ENCODE results near the gene MAPKAPK2. TPM values are rescaled to one million over a fixed set of nuclear protein-coding genes. Genes with fewer than 3 reads are reported as not detected.

MAPKAPK2 gene
- total RNA-seq (2022; extraction: Qiagen RNA extraction; ENCODE audit: low read depth): 65.2 to 74.1 TPM (median 69.4 TPM) in 5 replicates

DNA sequence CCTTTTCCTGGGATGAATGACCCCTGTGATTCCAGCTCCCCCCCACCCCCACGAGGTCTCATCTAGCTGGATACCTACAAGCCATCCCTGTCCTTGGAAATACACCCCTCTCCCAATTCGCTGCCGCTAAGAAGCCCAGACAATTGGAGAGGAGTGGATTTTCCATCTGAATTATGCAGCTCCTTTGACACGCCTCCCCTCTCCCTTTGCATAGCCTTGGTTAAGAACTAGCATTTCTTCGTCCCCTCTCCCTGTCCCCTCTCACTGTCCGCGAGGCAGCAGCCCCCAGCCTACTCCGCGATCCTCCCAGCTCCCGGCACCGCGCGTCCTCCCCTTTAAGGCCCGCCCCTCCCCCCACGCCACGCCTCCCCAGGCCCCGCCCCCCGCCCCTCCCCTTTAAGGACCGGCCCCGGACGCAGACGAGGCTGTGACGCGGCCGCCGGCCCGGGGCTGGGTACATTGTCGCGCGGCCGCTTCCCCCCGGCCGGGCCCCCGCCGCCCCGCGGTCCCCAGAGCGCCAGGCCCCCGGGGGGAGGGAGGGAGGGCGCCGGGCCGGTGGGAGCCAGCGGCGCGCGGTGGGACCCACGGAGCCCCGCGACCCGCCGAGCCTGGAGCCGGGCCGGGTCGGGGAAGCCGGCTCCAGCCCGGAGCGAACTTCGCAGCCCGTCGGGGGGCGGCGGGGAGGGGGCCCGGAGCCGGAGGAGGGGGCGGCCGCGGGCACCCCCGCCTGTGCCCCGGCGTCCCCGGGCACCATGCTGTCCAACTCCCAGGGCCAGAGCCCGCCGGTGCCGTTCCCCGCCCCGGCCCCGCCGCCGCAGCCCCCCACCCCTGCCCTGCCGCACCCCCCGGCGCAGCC, at the start of gene MAPKAPK2:
MAPKAPK2 (plus strand) TSS at position 428 of the 856 bp plus-strand sequence; CDS start at position 753, 325 bp downstream.

DNA sequence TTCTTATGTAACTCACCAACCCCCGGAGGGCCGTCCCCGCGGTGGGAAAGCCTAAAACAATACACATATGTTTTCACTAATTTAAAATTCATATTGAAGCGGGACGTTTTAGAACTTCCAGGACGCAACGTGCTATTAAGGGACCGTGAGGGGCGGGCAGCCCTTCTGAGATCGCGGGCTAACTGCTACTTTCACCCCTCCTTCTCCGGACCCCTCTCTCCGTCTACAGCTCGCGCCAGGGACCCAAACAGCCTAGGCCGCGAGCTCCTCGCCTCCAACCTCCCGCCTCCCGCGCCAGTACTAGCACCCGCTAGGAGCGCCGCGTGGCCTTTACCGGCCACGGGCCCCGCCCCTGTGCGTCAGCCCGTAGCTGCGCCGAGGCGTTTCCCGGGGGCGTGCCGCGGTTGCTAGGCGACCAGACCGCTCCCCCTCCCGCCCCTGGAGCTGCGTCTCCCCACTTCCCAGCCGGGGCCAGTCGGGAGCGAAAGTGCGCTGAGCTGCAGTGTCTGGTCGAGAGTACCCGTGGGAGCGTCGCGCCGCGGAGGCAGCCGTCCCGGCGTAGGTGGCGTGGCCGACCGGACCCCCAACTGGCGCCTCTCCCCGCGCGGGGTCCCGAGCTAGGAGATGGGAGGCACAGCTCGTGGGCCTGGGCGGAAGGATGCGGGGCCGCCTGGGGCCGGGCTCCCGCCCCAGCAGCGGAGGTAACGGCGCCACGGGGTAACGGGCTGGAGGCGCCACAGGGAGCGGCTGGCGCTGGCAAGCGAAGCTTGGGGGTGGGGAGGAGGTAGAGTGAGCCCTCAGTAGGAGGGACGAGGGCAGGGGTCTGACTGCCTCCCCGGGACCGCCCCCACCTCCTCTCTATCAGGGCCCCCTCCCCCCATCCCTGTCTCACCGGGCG, 49.4 kb upstream of the MAPKAPK2 start, which contains the start of gene DYRK3:
DYRK3 (plus strand) TSS at position 457 of the 898 bp plus-strand sequence; CDS start at position 625, 168 bp downstream.

DNA sequence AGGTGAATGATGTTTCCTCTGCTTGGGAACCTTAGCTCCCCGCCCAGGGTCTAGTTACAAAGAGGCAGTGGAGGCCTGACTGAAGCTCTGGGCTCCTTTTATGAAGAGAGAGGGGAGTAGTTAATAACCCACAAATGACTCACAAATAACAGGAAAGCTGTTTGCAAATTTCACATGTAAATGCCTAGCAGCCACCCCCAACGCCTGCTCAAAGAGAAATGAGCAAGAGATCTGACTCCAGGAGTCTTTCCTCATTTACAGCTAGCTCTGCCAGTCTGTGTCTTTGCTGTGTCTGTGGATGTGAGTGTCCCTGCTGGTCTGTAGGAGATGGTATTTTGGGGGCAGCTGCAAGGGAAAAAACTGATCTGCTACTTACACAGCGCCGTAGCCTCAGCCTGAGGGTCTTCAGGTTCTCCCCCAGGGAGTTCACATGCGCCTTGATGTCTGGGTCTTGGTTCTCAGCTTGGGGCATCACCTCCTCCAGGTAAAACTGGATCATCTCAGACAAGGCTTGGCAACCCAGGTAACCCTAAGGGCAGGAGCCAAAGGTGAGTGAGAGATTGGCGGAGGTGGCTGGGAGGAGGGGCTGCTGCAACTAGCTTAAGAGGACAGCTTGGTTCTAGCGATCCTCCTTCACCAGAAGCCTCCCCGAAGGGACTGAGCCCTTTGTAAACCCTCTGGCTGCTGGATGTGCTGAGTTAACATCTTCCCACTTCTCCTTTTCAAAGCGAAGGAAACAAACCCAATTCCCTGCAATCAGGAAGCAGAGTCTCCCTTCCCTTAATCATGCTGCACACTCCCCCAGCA, 86.0 kb downstream of the MAPKAPK2 start, which contains the start of gene IL19:
IL19 (plus strand) TSS at position 243 of the 807 bp plus-strand sequence. CDS start 65,890 bp downstream, outside the sequence.

GRCh38 chr1:206772243-206772937, 87.7 kb downstream of the MAPKAPK2 start, which contains the start of gene IL10:
TSS of gene IL10 (minus strand) at chr1:206772494. CDS start at chr1:206772435, 59 bp downstream.

Other genes starting within 250 kb of the MAPKAPK2 start
- 6.3 to 8.9 TPM (median 7.3 TPM) in 5 replicates for gene IKBKE, start 214.4 kb upstream of the MAPKAPK2 start, total RNA-seq (2022; extraction: Qiagen RNA extraction; ENCODE audit: low read depth)
- gene RASSF5, start 177.4 kb upstream of the MAPKAPK2 start, total RNA-seq (2022; extraction: Qiagen RNA extraction; ENCODE audit: low read depth): 1.0 to 1.4 TPM (median 1.2 TPM) in 5 replicates
- 32.7 to 36.2 TPM (median 34.2 TPM) in 5 replicates for gene EIF2D, start 72.4 kb upstream of the MAPKAPK2 start, total RNA-seq (2022; extraction: Qiagen RNA extraction; ENCODE audit: low read depth)
- gene DYRK3, start 49.4 kb upstream of the MAPKAPK2 start, total RNA-seq (2022; extraction: Qiagen RNA extraction; ENCODE audit: low read depth): 8.4 to 11.1 TPM (median 10.6 TPM) in 5 replicates
- not detected in 5 replicates for gene IL19, start 85.9 kb downstream of the MAPKAPK2 start, total RNA-seq (2022; extraction: Qiagen RNA extraction; ENCODE audit: low read depth)
- gene IL10, start 87.6 kb downstream of the MAPKAPK2 start, total RNA-seq (2022; extraction: Qiagen RNA extraction; ENCODE audit: low read depth): not detected in 5 replicates
- not detected in 5 replicates for gene IL20, start 180.7 kb downstream of the MAPKAPK2 start, total RNA-seq (2022; extraction: Qiagen RNA extraction; ENCODE audit: low read depth)
- 0.17 to 0.35 TPM (median 0.30 TPM) in 5 replicates for gene IL24, start 212.5 kb downstream of the MAPKAPK2 start, total RNA-seq (2022; extraction: Qiagen RNA extraction; ENCODE audit: low read depth)
- 3.7 to 7.0 TPM (median 4.5 TPM) in 5 replicates for gene FCMR, start 237.0 kb downstream of the MAPKAPK2 start, total RNA-seq (2022; extraction: Qiagen RNA extraction; ENCODE audit: low read depth)

All from A549 treated with RU486 at 1 μM for 4 hours (cell line).